HG02973 (cell line): Measurements from ENCODE around the gene ERGIC2.
A peak's percentile ranks its signal among the peaks of the same experiment; 100 is the strongest.
"Not testable (repeated sequence)": the region's sequence is repeated elsewhere in the genome, so short reads cannot be mapped to it uniquely, and the experiment has no call there.

Experiments used
- ATAC-seq: cut with Tn5 transposase; IDR thresholded peaks from one replicate; pipeline ENCODE4 v1.9.1; 2021; ENCODE audit warnings: moderate library complexity; ENCODE audit not compliant: unreplicated experiment

Gene ERGIC2

GRCh38 chr12:29380536-29381523 is at the start of gene ERGIC2:
TSS of gene ERGIC2 (minus strand) at chr12:29381172. CDS start at chr12:29371633, 9,539 bp downstream.
- ATAC-seq, result peak; percentile 96

- ATAC-seq, result no peak
These were observed 49.7 kb upstream of the ERGIC2 start for GRCh38 chr12:29430716-29431044.

DNA sequence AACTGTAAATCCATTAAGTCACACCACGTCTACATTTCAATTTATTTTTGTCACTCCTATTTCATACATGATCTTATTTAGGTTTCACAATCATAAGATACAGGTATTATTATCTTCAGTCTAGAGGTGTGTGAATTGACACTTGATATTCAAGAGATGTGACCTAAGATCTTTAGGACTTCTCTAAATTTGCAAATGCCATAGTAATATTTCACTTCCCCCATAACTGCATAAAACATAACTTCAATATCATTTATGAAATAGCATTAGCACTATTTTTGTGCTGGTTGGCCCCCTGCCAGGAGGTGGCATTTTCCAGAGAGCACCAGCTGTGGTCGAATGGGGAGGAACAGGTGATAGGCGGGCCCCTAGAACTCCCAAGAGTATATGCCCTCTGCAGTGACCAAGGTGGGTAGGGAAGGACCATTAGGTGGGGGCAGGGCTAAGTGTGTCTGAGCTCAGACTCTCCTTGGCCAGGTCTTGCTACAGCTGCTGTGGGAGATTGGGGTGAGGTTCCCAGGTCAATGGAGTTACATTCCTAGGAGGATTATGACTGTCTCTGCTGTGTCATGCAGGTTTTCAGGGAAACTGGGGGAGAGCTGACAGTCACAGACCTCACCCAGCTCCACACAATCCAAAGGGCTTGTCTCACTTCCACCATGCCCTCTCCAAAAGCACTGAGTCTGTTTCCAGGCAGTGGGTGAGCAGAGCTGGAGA is 49.2 kb upstream of the ERGIC2 start:
- ATAC-seq, result no peak

GRCh38 chr12:29428633-29429032 is 47.7 kb upstream of the ERGIC2 start:
- peak; percentile 71 for ATAC-seq

- ATAC-seq, result peak; percentile 98
These were observed 47.0 kb upstream of the ERGIC2 start for GRCh38 chr12:29427964-29428363.

- no peak for ATAC-seq
These were observed 45.5 kb upstream of the ERGIC2 start for GRCh38 chr12:29426498-29426897.

GRCh38 chr12:29425722-29426121 is 44.8 kb upstream of the ERGIC2 start:
- ATAC-seq, result no peak

GRCh38 chr12:29416748-29417147 is 35.8 kb upstream of the ERGIC2 start:
- ATAC-seq, result no peak

DNA sequence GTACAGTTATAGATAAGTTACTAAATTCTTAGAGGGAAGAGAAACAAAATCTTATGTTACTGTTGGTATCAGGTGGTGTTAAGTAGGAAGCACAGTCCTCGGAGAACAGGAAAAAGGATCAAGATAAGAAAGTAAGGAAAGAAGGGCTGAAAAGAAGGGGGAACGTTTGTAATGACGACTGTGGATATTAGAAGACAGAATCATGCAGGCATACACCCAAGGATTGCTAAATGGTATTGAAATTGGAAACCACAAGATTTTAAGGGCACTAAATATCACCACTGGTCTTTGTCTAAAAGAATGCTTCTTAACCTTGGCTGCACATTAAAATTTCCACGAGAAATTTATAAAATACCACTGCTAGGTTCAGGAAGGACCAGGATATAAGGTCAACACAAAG is 34.1 kb upstream of the ERGIC2 start:
- ATAC-seq, result no peak

GRCh38 chr12:29414368-29414767 is 33.4 kb upstream of the ERGIC2 start:
- no peak for ATAC-seq

DNA sequence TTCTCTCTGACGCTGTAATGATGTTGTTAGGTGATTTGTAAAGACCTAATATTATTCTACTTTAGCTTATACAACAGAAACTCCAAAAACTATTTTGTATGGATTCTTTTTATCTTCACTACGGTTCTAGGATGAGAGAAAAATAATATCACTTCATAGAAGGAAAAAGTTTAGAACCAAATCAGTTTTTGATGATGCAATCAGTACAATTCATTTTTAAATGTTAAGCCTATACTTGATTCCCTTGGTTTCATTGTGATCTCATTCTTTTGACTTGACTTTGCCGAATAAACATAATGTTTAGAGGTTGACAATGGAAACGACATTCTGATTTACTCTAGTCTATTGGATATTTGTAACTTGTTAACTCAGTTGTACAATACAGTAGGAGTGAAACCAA is 24.6 kb upstream of the ERGIC2 start:
- ATAC-seq, result no peak

GRCh38 chr12:29403991-29404390 is 23.0 kb upstream of the ERGIC2 start:
- ATAC-seq, result no peak

GRCh38 chr12:29402437-29402836 is 21.5 kb upstream of the ERGIC2 start:
- ATAC-seq, result no peak

- ATAC-seq, result no peak
These were observed 17.5 kb upstream of the ERGIC2 start for GRCh38 chr12:29398495-29398894.

- no peak for ATAC-seq
These were observed 15.8 kb upstream of the ERGIC2 start for GRCh38 chr12:29396774-29397173.

- no peak for ATAC-seq
These were observed 14.4 kb upstream of the ERGIC2 start for GRCh38 chr12:29395356-29395755.

- not testable (repeated sequence) for ATAC-seq
These were observed 9.4 kb upstream of the ERGIC2 start for GRCh38 chr12:29390419-29390818.

GRCh38 chr12:29389295-29389919 is 8.4 kb upstream of the ERGIC2 start:
- no peak for ATAC-seq

DNA sequence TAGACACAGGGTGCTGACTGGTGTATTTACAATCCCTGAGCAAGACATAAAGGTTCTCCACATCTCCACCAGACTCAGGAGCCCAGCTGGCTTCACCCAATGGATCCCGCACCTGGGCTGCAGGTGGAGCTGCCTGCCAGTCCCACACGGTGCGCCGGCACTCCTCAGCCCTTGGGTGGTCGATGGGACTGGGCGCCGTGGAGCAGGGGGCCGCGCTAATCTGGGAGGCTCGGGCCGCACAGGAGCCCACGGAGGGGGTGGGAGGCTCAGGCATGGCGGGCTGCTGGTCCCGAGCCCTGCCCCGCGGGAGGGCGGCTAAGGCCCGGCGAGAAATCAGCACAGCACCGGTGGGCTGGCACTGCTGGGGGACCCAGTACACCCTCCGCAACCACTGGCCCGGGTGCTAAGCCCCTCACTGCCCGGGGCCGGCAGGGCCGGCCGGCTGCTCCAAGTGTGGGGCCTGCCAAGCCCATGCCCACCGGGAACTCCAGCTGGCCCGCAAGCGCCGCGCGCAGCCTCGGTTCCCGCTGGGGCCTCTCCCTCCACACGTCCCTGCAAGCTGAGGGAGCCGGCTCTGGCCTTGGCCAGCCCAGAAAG is 5.2 kb upstream of the ERGIC2 start:
- ATAC-seq, result not testable (repeated sequence)

GRCh38 chr12:29385194-29385593 is 4.2 kb upstream of the ERGIC2 start:
- ATAC-seq, result not testable (repeated sequence)

DNA sequence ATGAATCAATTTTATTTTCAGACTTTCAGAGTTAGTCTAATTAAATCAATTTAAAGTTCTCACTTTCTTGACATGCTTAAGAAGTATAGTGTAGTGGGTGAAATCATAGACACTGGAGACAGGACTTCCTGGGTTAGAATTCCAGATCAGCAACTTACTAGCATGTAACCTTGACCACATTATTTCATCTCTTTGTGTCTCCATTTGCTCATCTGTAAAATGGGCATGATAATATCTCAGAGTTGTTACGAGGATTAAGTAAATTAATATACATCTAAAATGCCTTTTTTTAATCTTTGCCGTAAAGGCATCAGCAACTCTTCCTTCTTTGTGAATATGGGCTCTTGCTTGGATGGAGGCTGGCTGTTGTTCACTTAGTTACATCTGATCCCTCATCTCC is 1.3 kb upstream of the ERGIC2 start:
- ATAC-seq, result no peak
